Small intestine (tissue), 7 donors: ENCODE results near the gene MCL1. TPM values are rescaled to one million over a fixed set of nuclear protein-coding genes. Genes with fewer than 3 reads are reported as not detected.

ENCODE experiments used
- DNase-seq, 2 donors: peaks; one replicate each; pipeline versions ENCODE4 v3.0.0 to v3.0.0-alpha.2; 2013
- FAIRE-seq: peaks from 2 replicates; lab custom pipeline; 2012; peaks lifted over from hg19 to GRCh38; lab: Jason Lieb, UNC
- H3K27ac ChIP-seq, 3 donors: one replicate each; pipeline ENCODE4 v1.5.1; 2013; ENCODE audit warnings: low read length in 2 of 3, mild to moderate bottlenecking in 2 of 3, control low read depth in 1 of 3, inconsistent platforms in 1 of 3, low read depth in 1 of 3, moderate library complexity in 1 of 3
- H3K27me3 ChIP-seq, 3 donors: one replicate each; pipeline ENCODE4 v1.6.1; 2013; ENCODE audit warnings: low read length in 3 of 3, inconsistent platforms in 1 of 3; ENCODE audit not compliant: control insufficient read depth in 3 of 3, insufficient read depth in 3 of 3
- H3K36me3 ChIP-seq, 3 donors: one replicate each; pipeline ENCODE4 v1.6.1; 2013; ENCODE audit warnings: low read length in 3 of 3, inconsistent platforms in 1 of 3, low read depth in 1 of 3, mild to moderate bottlenecking in 1 of 3, moderate library complexity in 1 of 3; ENCODE audit not compliant: control insufficient read depth in 3 of 3, insufficient read depth in 2 of 3
- H3K4me1 ChIP-seq, 3 donors: one replicate each; pipeline ENCODE4 v1.6.1; 2013; ENCODE audit warnings: low read length in 2 of 3, inconsistent platforms in 1 of 3, low read depth in 1 of 3, mild to moderate bottlenecking in 1 of 3, moderate library complexity in 1 of 3; ENCODE audit not compliant: control insufficient read depth in 3 of 3, insufficient read depth in 2 of 3
- H3K4me3 ChIP-seq, 3 donors: one replicate each; pipeline ENCODE4 v1.5.1; 2013; ENCODE audit warnings: low read length in 3 of 3, control low read depth in 1 of 3, inconsistent platforms in 1 of 3, low read depth in 1 of 3, mild to moderate bottlenecking in 1 of 3, moderate library complexity in 1 of 3
- H3K9me3 ChIP-seq, 2 donors: one replicate each; pipeline ENCODE4 v1.6.1; 2013; ENCODE audit warnings: low read depth in 1 of 2, low read length in 1 of 2; ENCODE audit not compliant: control insufficient read depth in 2 of 2, insufficient read depth in 1 of 2
- WGBS, 3 donors: extraction: QIAGEN DNeasy Blood & Tissue Kit; methylation state at CpG; one replicate each; pipeline ENCODE4 v1.1.7; 2013; 5-methylcytosine and 5-hydroxymethylcytosine counted together
- polyA plus RNA-seq, 4 donors: library from polyadenylated mRNA; stranded (reverse) in 3 of 4; unstranded in 1 of 4; fragments of 200-250 nt in 3 of 4; fragments of 120-200 nt in 1 of 4; gene quantifications; one replicate each; pipeline versions ENCODE4 v1.2.1 to v1.2.3, GENCODE V29; 2013
- donor health status: healthy with polysubstance abuse.
- donor health status: control.
- donor health status: control.
- donor health status: Bipolar disorder and iron deficiency.
- donor health status: healthy.

MCL1 gene
- polyA plus RNA-seq, 4 donors, result 87.0 to 189 (median 105) TPM

- peaks cover 0 to 16% (median 0%) of the 10 kb centered on the region in 3 donors for H3K27me3 ChIP-seq
- peaks cover 0 to 36% (median 0%) of the 10 kb centered on the region in 3 donors for H3K36me3 ChIP-seq
- FAIRE-seq, result no peak
- DNase-seq, result no peak
- WGBS, 3 donors, result 75 to 89% (median 87%) methylated on average over 19 to 23 of the region's 23 CpGs
- H3K27ac ChIP-seq, result peak overlapping the region in 1 of 3 donors; percentile 13
- peaks cover 0 to 25% (median 4%) of the 10 kb centered on the region in 3 donors for H3K4me1 ChIP-seq
- no peaks in the 10 kb centered on the region for H3K9me3 ChIP-seq
- no peak overlapping the region for H3K4me3 ChIP-seq
Observed at GRCh38 chr1:150553392-150554085, 25.9 kb downstream of the MCL1 start.

GRCh38 chr1:150552911-150553289 is 26.5 kb downstream of the MCL1 start:
- FAIRE-seq, result no peak
- peak overlapping the region in 2 of 3 donors; percentile 23 to 83 for H3K27ac ChIP-seq
- peaks cover 0 to 17% (median 0%) of the 10 kb centered on the region in 3 donors for H3K27me3 ChIP-seq
- H3K4me1 ChIP-seq, result peaks cover 0 to 29% (median 4%) of the 10 kb centered on the region in 3 donors
- no peak overlapping the region for H3K4me3 ChIP-seq
- H3K9me3 ChIP-seq, result no peaks in the 10 kb centered on the region
- 72 to 82% (median 79%) methylated on average over 12 of the region's 12 CpGs for WGBS, 3 donors
- H3K36me3 ChIP-seq, result peaks cover 0 to 30% (median 0%) of the 10 kb centered on the region in 3 donors
- no peak for DNase-seq

DNA sequence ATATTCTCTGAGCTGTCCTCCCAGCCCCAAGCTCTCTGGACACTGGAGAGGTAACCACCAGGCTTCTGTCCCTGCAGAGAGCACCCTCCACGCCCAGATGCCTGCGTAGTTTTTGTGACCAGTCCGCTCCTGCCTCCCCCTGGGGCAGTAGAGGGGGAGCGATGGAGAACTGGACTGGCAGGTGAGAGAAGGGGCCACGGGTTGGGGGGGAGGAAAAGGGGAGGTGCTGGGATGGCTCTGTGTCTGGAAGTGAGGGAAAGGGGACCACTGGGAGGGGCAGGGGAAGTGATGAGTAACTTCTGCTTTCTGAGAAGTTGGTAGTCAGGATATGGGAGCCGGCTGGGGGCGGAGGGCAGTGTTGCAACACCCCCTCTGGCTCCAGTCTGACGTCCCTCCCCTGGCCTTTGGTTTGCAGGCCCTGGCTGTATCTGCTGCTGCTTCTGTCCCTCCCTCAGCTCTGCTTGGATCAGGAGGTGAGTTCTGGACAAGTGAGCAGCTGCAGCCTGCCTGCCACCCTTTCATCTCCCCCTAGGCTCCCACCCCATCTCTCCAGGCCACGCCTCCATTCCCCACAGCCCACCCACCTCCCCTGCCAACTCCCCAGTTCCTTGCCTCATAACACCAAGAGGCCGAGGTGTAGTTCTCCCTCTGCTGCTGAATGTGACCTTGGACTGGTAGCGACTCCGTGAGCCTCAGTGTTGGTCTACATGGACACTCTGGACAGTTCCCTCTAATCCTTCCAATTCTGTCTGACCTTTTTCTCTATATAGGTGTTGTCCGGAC is 27.1 kb downstream of the MCL1 start:
- 34 to 41% (median 40%) methylated on average over 12 to 13 of the region's 13 CpGs for WGBS, 3 donors
- no peak for FAIRE-seq
- peak in 1 of 2 donors; percentile 81 for DNase-seq

GRCh38 chr1:150551784-150552127 is 27.7 kb downstream of the MCL1 start:
- Histone ChIP-seq H3K4me3 (no peak overlapping the region), H3K27me3 (peaks cover 0 to 17% (median 0%) of the 10 kb centered on the region in 3 donors), H3K9me3 (no peaks in the 10 kb centered on the region), H3K27ac (peak overlapping the region in 2 of 3 donors; percentile 31 to 83), H3K4me1 (peaks cover 0 to 29% (median 4%) of the 10 kb centered on the region in 3 donors), H3K36me3 (peaks cover 0 to 20% (median 0%) of the 10 kb centered on the region in 3 donors)
- WGBS, 3 donors, result 10 to 38% (median 25%) methylated on average over 1 of the region's 1 CpG
- FAIRE-seq, result no peak
- DNase-seq, result peak in 1 of 2 donors; percentile 2

More for the DNA sequence above, 27.1 kb downstream of the MCL1 start:
- no peak overlapping the region for H3K4me3 ChIP-seq
- peaks cover 0 to 17% (median 0%) of the 10 kb centered on the region in 3 donors for H3K27me3 ChIP-seq
- peaks cover 0 to 29% (median 4%) of the 10 kb centered on the region in 3 donors for H3K4me1 ChIP-seq
- peaks cover 0 to 24% (median 0%) of the 10 kb centered on the region in 3 donors for H3K36me3 ChIP-seq
- H3K27ac ChIP-seq, result peak overlapping the region in 2 of 3 donors; percentile 31 to 83
- no peaks in the 10 kb centered on the region for H3K9me3 ChIP-seq

- Histone ChIP-seq H3K27me3 (peaks cover 0 to 17% (median 0%) of the 10 kb centered on the region in 3 donors), H3K9me3 (no peaks in the 10 kb centered on the region), H3K4me1 (peaks cover 0 to 29% (median 4%) of the 10 kb centered on the region in 3 donors), H3K27ac (peak overlapping the region in 2 of 3 donors; percentile 31 to 83), H3K36me3 (peaks cover 0 to 16% (median 0%) of the 10 kb centered on the region in 3 donors), H3K4me3 (no peak overlapping the region)
- 51 to 63% (median 55%) methylated on average over 11 of the region's 11 CpGs for WGBS, 3 donors
- no peak for FAIRE-seq
- DNase-seq, result peak in 1 of 2 donors; percentile 13
Observed at GRCh38 chr1:150551051-150551783, 28.2 kb downstream of the MCL1 start.

DNA sequence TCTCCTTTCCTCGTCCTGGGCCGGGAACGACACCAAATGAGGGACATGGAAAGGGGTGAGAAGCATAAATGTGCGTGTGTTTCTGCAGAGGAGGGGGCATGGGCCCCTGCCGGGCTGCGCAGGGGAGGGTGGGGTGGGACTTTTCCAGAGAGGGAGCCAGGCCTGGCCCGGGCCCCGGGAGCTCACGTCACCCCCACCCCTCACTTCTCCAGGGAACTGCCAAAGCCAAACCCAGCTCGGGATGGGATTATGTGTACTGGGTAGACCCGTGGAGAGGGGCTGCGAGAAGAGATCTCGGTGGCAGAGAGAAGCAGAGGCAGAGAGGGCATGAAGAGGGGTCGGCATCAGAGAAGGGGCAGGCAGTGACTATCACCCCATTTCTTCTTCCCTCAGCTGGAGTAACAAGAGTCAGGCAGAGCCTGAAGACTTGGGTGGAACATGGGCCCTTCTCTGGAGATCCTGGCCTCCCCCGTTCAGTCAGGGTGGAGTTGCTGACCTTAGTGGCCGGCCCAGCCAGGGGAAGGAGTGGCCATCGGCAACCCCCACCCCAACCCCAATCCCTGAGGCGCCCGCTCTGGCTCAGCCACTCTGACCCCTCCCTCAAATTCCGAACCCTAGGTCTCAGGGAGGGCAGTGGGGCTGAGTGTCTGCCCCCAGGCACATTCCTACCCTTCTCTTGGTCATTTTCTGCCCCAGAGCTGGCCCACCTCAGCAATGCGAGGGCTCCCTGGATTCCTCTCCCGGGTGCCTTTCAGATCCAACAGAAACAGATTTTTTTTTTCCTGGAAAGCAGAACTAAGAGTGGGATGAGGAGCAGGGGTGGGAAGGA is 29.0 kb downstream of the MCL1 start:
- Histone ChIP-seq H3K4me3 (peak overlapping the region in 1 of 3 donors; percentile 34), H3K36me3 (peaks cover 0 to 9% (median 0%) of the 10 kb centered on the region in 3 donors), H3K27ac (peak overlapping the region in 2 of 3 donors; percentile 57 to 83), H3K9me3 (no peaks in the 10 kb centered on the region), H3K4me1 (peaks cover 0 to 29% (median 4%) of the 10 kb centered on the region in 3 donors), H3K27me3 (peaks cover 0 to 19% (median 0%) of the 10 kb centered on the region in 3 donors)
- FAIRE-seq, result no peak
- 58 to 63% (median 59%) methylated on average over 19 to 22 of the region's 22 CpGs for WGBS, 3 donors
- no peak for DNase-seq

GRCh38 chr1:150549496-150550221 is 29.8 kb downstream of the MCL1 start:
- peaks cover 0 to 23% (median 0%) of the 10 kb centered on the region in 3 donors for H3K27me3 ChIP-seq
- H3K36me3 ChIP-seq, result peaks cover 0 to 5% (median 0%) of the 10 kb centered on the region in 3 donors
- peaks cover 0 to 29% (median 4%) of the 10 kb centered on the region in 3 donors for H3K4me1 ChIP-seq
- FAIRE-seq, result no peak
- peak in 1 of 2 donors; percentile 41 for DNase-seq
- no peaks in the 10 kb centered on the region for H3K9me3 ChIP-seq
- H3K27ac ChIP-seq, result peak overlapping the region in 2 of 3 donors; percentile 57 to 83
- 18 to 20% (median 19%) methylated on average over 23 to 43 of the region's 43 CpGs for WGBS, 3 donors
- H3K4me3 ChIP-seq, result peak overlapping the region; percentile 34 to 68 (median 34)
